Dorsolateral prefrontal cortex (tissue), 118 donors: ENCODE results near the gene PHOSPHO1. TPM values are rescaled to one million over a fixed set of nuclear protein-coding genes. Genes with fewer than 3 reads are reported as not detected.

Source experiments
- total RNA-seq, 120 experiments: library from RNA; stranded (reverse); gene quantifications; one replicate each; pipeline versions ENCODE4 v1.2.3 to v1.2.4, GENCODE V29; 2022

The PHOSPHO1 gene
- total RNA-seq, 120 experiments from 2014 or later, result 1.3 to 12.2 (median 5.2) TPM

Other genes with a start within 250 kb of the PHOSPHO1 start
- not detected for gene IGF2BP1, start 233.4 kb downstream of the PHOSPHO1 start, total RNA-seq
- under 1 TPM in 63 of 120 experiments, not detected in 57; 0.03 to 0.23 (median 0.08) TPM for gene B4GALNT2, start 98.0 kb downstream of the PHOSPHO1 start, total RNA-seq
- gene GNGT2, start 20.2 kb downstream of the PHOSPHO1 start, total RNA-seq, result 1 to 10 TPM in 106 of 120 experiments, under 1 TPM in 9, not detected in 5; 0.63 to 6.2 (median 2.1) TPM
- gene ABI3, start 20.1 kb downstream of the PHOSPHO1 start, total RNA-seq, result 10 to 100 TPM in 15 of 120 experiments, 1 to 10 TPM in 105; 1.2 to 21.5 (median 6.5) TPM
- 100 to 1,000 TPM in 12 of 120 experiments, 10 to 100 TPM in 108; 27.4 to 153 (median 59.4) TPM for gene ZNF652, start 131.5 kb upstream of the PHOSPHO1 start, total RNA-seq
- gene PHB1, start 184.1 kb upstream of the PHOSPHO1 start, total RNA-seq, result 100 to 1,000 TPM in 23 of 120 experiments, 10 to 100 TPM in 97; 64.2 to 118 (median 89.1) TPM